HG03342 (cell line): ENCODE measurements around the gene CEP170.
A peak's percentile ranks its signal among the peaks of the same experiment; 100 is the strongest.

Experiments
- ATAC-seq: cut with Tn5 transposase; IDR thresholded peaks from one replicate; pipeline ENCODE4 v1.9.1; 2021; ENCODE audit warnings: mild to moderate bottlenecking, moderate library complexity; ENCODE audit not compliant: unreplicated experiment

The CEP170 gene

GRCh38 chr1:243268751-243269460 lies 13.8 kb upstream of the CEP170 start:
- ATAC-seq: peak; percentile 29

GRCh38 chr1:243267914-243268653 lies 13.0 kb upstream of the CEP170 start:
- ATAC-seq: no peak

GRCh38 chr1:243267471-243267880 lies 12.4 kb upstream of the CEP170 start:
- ATAC-seq: no peak

- no peak for ATAC-seq
Observed at GRCh38 chr1:243266231-243266630, 11.2 kb upstream of the CEP170 start.

GRCh38 chr1:243264717-243265116 lies 9.6 kb upstream of the CEP170 start:
- ATAC-seq: no peak

GRCh38 chr1:243261390-243261789 lies 6.3 kb upstream of the CEP170 start:
- no peak for ATAC-seq

- ATAC-seq: no peak
Observed at GRCh38 chr1:243260221-243260880, 5.3 kb upstream of the CEP170 start.

GRCh38 chr1:243258731-243259130 lies 3.6 kb upstream of the CEP170 start:
- no peak for ATAC-seq

- ATAC-seq: no peak
Observed at GRCh38 chr1:243257189-243257588, 2.1 kb upstream of the CEP170 start.

- ATAC-seq: no peak
Observed at GRCh38 chr1:243256590-243256989, 1.5 kb upstream of the CEP170 start.

- peak; percentile 72 for ATAC-seq
Observed at GRCh38 chr1:243255791-243256512, 871 bp upstream of the CEP170 start, which contains the start of gene SDCCAG8. Gene SDCCAG8 (plus strand): TSS chr1:243256041. CDS start chr1:243256174, 133 bp downstream.

- ATAC-seq: peak; percentile 24
Observed at GRCh38 chr1:243254233-243254926, 701 bp downstream of the CEP170 start.

GRCh38 chr1:243253926-243254232 lies 1.2 kb downstream of the CEP170 start:
- ATAC-seq: no peak

- ATAC-seq: no peak
Observed at GRCh38 chr1:243253211-243253925, 1.7 kb downstream of the CEP170 start.

- no peak for ATAC-seq
Observed at GRCh38 chr1:243251539-243251938, 3.5 kb downstream of the CEP170 start.

- no peak for ATAC-seq
Observed at GRCh38 chr1:243250102-243250501, 5.0 kb downstream of the CEP170 start.

- no peak for ATAC-seq
Observed at GRCh38 chr1:243249214-243249613, 5.9 kb downstream of the CEP170 start.

GRCh38 chr1:243247901-243248300 lies 7.2 kb downstream of the CEP170 start:
- ATAC-seq: no peak

- ATAC-seq: no peak
Observed at GRCh38 chr1:243246916-243247315, 8.2 kb downstream of the CEP170 start.

- ATAC-seq: peak; percentile 40
Observed at GRCh38 chr1:243244432-243244841, 10.6 kb downstream of the CEP170 start.
